ENCODE data around the gene TSHB. TPM values are rescaled to one million over a fixed set of nuclear protein-coding genes. Genes with fewer than 3 reads are reported as not detected.

The TSHB gene
- total RNA-seq, 1 experiment from 2014 or later = not detected

DNA sequence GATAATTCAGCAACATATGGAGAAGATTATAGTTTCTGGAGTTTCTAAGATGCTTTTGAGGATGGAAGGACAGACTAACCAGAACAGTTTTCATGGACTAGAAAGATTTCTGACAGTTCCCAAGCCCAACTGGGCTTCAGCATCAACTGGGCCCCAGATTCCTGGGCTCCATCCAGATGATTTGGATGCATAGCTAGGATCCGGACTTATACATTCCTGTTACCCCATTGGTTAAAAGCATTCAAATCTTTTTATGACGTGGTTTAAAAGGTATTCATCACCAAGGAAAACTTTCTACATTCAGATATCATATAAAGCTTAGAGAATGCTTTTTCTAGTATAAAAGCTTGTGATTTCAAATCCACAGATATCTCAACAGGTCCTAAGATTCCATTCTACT is 29.7 kb downstream of the TSHB start:
- DNase-seq (ENCODE audit: low read depth) = no peak

DNA sequence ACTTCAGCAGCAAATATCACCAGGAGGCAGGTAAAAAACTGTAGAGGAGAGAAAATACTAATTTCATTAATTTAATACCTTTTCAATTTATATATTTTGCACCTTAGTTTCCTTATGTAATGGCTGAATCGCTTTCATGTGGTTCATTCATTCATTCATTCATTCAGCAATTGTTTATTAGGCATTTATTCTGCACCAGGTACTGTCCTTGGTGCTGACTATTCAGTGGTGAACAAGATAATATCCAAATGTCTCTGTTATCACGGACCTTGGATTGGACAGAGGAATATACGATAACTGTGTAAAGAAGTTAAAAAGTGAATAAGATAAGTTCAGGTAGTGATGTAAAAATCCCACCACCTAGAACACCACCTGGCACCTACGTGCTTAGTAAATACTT is 30.9 kb downstream of the TSHB start:
- DNase-seq (ENCODE audit: low read depth) = no peak

DNA sequence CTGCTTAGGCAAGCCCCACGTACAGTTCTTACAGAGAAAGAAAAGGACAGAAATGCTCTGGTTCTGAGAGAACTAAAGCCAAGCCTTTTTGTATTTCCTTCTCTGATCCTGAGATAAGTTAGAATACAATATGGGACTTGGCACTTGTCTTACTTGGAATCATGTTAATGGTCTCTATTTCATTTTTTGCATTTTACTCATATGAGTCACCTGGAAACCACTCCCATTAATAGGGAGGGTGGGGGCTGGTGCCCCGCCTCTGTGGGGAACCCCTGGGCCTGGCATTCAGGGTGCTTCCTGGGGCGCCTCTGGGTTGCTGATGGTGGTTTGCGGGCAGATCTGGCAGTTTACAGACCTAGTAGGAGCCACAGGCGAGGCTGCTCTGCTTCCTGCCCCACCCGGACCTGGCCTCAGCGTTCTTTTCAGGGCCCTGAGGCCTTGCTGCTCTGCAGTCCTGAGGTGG is 32.9 kb downstream of the TSHB start:
- peak; percentile 98 for DNase-seq (ENCODE audit: low read depth)

DNA sequence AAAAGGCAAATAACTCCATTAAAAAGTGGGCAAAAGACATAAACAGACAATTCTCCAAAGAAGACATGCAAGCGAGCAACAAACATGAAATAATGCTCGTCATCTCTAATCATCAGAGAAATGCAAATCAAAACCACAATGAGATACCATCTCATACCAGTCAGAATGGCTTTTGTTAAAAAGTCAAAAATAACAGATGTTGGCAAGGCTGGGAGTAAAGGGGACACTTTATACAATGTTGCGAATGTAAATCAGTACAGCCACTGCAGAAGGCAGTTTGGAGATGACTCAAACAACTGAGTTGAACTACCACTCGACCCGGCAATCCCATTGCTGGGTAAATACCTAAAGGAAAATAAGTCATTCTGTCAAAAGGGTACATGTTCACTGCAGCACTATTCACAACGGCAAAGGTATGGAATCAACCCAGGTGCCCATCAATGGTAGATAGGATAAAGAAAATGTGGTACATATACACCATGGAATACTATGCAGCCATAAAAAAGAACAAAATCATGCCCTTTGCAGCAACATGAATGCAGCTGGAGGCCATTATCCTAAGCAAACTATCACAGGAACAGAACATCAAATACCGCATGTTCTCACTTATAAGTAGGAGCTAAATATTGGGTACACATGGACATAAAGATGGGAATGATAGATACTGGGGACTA is 33.7 kb downstream of the TSHB start:
- DNase-seq (ENCODE audit: low read depth) = peak; percentile 92

DNA sequence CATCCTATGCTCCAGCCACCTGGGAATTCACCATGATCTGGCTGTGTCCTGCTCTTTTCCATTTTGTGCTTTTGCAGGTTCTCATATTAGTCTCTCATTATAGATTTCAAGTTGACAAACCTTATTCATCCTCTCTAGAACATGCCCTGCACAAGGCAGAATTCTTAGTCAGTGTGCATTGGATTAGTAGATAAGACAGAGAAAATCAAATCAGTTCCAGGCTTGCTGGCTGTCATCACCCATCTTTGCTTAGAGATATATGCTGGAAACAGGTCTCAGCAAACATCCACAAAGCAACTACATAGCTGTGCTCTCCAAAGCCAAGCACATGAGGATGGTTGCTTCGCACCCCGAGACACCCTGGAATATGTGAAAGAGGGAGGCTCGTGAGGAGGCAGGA is 34.8 kb downstream of the TSHB start:
- DNase-seq (ENCODE audit: low read depth) = no peak

DNA sequence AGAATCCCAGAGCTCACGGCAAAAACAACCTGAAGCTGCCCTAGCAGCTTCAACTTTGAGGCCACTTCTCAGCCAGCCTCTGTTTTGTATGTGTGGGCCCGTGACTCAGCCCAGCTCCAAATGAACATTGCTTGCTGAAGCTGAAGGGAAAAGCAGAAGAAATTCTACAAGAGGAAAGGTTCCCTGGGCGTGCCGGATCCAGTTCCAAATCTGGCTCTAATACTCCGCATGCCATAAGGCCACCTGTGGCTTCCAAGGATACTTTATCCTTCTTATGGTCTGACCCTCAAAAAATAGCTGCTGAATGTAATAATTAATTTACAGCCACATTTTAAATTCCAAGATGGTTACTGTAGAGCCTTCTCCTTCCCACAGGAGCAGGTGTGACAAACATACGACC is 35.4 kb downstream of the TSHB start:
- peak; percentile 57 for DNase-seq (ENCODE audit: low read depth)

DNA sequence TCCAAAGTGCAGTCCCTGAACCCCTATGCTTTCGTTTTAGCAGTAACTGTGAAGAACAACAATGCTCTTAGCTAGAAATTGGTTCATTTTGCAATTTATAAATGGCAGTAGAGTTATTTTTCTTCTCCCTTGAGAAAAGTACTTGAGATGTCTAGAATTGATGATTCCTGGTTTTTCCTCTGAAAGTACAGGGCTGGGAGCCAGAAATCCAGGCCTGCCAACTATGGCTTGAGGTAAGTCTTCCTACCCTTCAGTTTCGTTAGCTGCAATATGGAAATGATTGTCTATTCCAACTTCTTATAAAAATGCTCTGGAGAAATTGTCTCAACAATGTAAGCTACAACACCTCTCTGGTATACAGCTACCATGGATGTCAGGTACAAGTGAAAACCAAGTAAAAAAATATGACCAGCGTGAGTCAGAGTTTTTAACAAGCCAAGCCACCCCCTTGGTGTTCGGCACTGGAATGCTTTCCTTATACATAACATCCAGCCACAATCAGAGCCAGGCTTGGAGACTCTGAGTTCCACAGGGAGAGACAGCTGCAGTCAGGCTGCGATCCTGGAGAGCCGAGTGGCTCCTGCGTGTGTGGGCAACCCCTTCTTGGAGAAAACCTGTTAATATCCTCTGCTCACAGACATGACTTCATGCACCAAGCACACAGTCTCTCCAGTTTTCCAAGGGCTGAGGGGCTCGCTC is 37.7 kb downstream of the TSHB start:
- peak; percentile 86 for DNase-seq (ENCODE audit: low read depth)

DNA sequence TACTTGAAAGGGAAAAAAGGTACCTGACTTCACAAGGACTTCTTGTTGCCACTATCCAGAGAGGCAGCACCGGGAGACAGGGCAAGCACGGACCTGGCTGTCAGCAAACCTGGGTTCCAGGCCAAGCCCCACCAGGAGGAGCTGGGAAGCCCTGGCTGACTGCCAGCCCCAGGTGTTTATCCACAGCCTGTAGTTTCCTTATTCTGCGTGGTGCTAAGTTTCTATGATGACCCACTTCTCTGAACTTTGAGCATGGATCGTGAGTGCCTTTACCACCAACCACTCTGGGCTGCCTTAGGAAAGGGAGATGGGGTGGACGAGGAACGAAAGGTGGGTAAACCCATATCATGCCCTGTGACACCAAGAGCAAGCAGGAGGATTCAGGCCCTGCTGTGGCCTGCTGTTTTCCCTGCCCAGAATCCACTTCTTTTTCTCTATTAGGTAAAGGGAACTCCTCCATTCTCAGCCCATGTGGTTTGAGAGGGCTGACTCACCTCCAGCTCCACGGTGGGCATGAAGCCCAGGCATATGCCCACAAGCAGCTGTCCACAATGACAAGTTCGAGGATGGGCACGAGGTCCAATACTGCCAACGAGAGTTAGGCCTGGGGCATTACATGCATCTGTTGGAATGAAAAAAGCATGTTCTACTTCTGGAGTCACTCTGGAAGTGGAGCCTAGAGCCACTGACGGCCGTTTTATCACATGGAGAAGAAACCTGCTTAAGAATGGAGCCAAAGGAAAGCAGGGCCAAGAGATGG is 39.4 kb downstream of the TSHB start:
- DNase-seq (ENCODE audit: low read depth) = peak; percentile 96

DNA sequence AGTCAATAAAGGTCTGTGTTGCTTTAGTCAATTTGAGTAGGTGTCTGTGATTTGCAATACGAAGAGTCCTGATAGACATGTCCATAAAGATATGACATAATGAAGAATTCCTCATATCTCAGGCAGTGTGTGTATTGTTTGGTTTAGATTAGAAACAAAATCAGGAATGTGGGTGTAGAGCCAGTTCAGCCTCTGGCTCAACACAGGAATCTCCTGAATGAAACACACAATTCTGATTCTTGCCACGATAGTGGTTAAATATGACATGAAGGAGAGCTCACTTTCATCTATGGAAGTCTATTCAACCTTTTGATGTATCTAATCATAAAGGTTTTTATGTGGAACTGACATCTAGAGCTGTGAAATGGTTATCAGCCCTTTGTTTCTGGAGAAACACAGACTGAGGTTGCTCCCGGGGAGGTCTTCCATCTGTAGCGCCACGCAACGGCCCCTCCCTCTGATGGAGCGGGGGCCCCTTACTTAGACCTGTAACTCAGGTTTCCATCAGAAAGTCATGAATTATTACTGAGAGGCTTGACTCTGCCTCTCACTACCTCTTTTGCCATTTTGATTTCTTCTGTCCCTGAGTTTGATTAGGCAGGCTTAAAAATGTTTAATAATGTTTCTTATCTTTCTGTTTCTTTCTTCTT is 40.2 kb downstream of the TSHB start:
- peak; percentile 63 for DNase-seq (ENCODE audit: low read depth)

DNA sequence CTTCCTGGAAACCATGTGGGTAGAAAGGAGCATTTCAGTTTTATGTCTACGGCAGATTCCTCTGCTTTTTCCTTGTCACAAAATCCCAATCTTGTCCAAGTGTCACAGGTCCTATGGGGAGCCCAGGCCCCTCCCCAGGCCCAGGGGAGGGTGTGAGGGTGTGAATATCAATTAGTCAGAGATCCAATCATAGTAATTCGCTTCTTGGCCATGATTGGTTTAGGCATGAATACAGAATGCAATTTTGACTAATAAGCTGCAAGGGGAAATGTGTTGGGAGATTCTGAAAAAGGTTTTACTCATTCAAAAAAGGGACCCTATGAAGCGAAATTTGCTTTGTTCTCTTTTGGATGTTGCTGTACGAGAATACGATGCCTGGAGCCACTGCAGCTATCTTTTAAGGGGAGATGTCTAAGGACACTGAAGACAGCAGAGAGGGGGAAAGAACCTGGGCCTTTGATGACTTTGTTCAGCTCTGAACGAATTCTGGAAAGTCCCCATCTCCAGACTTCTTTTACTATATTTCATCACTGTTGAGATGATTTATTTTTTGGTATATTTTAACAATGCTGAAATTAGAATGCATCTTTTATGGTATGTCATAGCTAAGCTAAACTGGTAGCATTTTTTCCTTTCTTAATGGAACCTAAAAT is 41.5 kb downstream of the TSHB start:
- no peak for DNase-seq (ENCODE audit: low read depth)

DNA sequence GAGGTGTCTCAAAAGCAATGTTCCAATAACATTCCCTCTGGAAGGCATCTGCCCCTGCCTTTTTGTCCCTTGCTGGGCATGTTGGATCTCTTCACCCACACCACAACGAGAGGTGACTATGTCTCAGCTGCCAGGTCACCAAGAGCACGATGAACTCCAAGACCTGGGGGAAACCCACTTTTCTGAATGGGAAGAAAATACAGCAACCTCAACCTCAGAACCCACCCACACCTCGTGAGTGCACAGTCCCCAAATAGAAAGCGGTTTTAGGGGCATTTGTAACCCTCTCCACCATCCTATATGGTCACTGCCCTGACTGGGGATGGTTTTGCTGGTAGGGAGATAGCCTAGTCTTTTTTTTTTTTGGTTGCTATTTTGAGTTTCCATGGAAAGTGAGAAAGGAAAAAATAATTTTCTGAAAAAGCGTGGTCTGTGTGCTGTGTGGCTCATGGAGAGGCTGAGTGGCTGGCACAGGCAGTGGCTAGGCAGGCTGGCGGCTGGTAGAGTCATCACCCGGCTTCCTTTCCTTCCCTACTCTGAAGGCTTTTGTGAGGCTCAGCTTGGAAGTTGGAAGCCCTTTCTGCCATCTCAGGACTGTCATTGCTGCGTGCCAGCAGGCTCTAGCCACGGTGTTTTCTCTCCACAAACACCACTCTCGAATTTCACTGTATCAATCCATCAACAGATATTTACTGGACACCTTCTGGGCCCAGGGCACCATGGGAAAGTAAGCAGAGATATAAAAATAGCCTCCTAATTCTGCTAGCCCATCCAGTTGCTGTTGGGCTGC is 43.9 kb downstream of the TSHB start:
- DNase-seq (ENCODE audit: low read depth) = no peak

DNA sequence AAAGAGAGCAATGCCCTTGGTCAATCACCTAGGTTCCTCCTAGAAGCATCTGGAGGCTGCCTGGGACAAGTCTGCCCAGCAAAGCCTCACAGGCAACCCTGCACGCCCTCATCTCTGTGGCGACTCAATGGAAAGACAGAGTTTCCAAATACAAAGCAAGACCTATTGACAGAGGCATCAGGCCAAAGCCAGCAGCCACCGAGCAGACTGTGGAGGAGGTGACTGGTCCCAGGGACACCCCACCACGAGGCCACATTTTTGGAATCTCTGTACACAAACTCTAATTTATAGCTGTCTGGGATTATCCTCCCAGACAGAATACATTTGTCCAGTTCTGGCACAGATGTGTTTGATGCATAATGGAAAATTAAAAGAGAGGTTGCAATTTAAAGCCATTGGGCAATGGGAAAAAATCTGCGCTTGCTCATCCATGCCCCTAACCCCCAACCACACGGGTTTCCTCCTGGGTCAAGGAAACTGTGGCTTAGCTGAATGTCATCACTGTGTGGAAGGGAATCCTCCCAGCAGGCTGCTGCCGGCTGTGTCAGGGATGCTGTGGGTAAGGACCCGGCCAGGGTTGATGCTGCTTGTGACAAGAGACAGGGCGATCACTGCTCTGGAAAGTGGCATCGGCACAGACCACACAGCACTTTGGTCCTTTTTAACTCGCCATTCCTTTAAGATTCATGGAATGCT is 45.4 kb downstream of the TSHB start:
- DNase-seq (ENCODE audit: low read depth) = peak; percentile 72

DNA sequence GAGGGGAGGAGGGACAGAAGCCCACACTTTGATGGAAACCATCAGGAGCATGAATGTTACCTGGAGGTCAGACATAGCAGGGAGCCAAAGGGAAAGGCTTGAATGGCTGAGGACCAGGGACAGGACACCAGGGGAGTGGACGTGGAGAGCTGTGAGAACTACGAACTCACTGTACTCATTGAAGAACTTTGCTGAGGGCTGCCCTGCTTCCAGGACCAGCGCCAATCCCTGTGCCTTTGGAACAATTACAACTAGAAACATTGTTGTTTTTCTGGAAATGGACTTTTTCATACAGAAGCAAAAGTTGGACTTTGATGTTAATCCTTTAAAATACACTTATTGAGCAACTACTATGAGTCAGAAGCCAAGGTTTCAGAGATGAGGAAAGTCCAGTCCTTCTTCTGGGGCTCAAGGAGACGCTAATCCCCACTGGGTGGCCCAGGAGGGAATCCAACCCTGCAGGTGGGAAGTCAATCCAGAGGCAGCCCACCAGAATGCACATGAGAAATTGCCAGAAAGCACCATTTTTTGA is 46.8 kb downstream of the TSHB start:
- no peak for DNase-seq (ENCODE audit: low read depth)

DNA sequence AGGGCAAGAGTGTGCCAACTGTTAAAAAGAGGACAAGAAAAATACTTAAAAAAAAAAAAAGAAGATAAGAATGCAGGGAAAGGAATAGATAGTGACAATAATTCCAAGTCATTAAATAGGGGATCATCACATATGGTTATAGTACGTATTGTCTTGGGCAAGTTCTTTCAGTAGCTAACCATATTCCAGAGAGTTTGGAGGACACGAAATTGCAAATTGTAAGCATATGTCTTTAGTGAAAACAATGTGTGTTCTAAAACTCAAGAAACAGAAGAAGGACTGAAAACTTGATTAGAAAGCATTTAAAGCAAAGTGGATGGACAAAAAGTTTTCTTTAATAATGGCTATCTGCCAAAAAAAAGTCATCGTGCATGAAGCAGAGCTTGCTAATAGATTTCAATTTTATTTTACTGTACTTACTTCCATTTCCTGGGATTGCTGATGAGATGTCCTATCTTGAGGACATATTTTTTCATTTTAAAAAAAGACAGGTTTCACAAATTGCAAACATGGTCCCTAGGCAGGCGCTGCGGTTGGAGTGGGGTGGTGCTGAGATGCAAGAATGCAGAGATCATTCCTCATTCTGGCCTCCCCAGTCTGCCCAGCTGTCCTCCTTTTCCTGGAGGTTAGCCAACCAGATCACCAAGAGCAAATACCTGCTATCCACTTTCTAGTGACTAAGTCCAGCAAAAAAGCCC is 47.8 kb downstream of the TSHB start:
- peak; percentile 68 for DNase-seq (ENCODE audit: low read depth)

DNA sequence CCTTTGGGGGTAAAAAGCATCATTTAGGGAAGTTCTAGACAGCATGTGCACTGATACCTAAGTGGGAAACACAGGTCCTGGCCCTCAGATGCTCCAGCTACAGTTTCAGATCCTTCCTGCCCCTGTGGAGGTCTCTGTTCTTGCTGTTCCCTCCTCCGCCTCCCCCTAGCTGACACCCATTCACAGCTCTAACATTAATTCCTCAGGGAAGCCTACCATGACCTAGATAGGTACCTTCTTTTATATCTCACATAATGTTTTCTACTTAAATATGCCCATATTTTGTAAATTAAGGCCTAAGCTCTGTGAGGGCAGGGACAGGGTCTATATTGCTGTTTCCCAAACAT is 48.3 kb downstream of the TSHB start:
- no peak for DNase-seq (ENCODE audit: low read depth)

DNA sequence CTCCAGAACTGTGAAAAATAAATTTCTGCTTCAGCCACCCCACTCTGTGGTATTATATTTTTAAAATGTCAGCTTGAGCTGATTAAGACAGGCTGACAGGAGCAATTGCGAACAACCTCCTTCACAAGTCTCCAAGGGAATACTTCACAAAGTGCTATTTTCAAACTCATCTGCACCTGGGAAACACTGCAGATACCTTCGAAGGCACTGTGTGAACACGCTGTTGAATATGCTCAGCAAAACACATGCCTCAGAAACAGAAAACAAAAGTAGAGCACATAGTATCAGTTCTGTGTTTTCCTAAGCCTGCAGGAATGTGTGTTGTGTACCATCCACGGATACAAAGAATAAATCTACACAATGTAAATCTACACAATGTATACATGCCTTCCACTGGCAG is 49.1 kb downstream of the TSHB start:
- no peak for DNase-seq (ENCODE audit: low read depth)

DNA sequence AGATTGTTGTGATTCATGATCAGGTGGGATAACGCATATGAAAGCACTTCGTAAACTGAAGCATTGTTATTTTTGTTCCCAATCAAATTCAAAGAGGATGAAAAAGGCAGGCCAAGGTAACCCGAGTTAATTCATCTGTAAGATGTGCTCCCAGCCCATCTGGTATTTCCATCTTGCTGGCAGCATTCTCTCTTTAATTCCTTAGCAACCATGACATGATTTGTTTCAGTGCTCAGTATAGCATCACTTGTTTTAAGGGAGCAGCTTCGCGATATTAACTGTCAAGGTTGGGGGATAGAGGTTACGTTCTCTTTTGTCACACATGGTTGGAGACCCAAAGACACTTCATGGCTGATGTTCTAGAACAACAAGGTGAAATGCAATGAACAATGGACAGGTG is 53.3 kb downstream of the TSHB start:
- DNase-seq (ENCODE audit: low read depth) = no peak

All from RPMI7951 (cell line).